ENCODE results near the gene LSG1. TPM values are rescaled to one million over a fixed set of nuclear protein-coding genes. Genes with fewer than 3 reads are reported as not detected.

LSG1 gene
- total RNA-seq, 1 donor from 2014 or later, result 75.0 TPM

- DNase-seq (ENCODE audit: low read depth, low spot score), result no peak
Observed at GRCh38 chr3:194687638-194688199, 15.7 kb upstream of the LSG1 start.

- DNase-seq (ENCODE audit: low read depth, low spot score), result no peak
Observed at GRCh38 chr3:194686816-194687637, 15.0 kb upstream of the LSG1 start.

GRCh38 chr3:194686414-194686815 lies 14.4 kb upstream of the LSG1 start:
- no peak for DNase-seq (ENCODE audit: low read depth, low spot score)

- DNase-seq (ENCODE audit: low read depth, low spot score), result peak; percentile 86
Observed at GRCh38 chr3:194685718-194686413, 13.9 kb upstream of the LSG1 start, which contains the start of gene FAM43A. TSS of gene FAM43A (plus strand) at chr3:194685883. CDS start at chr3:194686827, 944 bp downstream.

GRCh38 chr3:194685065-194685717 lies 13.2 kb upstream of the LSG1 start:
- no peak for DNase-seq (ENCODE audit: low read depth, low spot score)

DNA sequence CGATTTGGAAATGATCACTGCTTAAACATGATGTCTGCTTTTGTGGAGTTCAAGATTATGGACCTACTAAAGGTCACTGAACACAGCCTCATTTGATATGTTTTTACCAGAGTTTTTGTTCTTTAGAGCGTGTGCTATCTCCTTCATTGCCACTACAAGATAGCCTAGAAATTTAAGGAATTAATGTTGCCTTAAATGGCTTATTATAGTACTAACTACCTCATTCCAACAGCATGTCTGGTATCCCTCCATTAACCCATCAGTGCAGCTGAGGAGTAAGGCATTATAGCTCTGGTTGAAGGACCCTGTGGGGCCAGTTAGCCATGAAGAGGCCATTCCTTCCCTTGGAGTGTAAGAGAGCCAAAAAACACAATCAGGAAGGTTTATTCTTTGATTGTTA lies 11.4 kb upstream of the LSG1 start:
- DNase-seq (ENCODE audit: low read depth, low spot score), result no peak

GRCh38 chr3:194682694-194683310 lies 10.8 kb upstream of the LSG1 start:
- no peak for DNase-seq (ENCODE audit: low read depth, low spot score)

DNA sequence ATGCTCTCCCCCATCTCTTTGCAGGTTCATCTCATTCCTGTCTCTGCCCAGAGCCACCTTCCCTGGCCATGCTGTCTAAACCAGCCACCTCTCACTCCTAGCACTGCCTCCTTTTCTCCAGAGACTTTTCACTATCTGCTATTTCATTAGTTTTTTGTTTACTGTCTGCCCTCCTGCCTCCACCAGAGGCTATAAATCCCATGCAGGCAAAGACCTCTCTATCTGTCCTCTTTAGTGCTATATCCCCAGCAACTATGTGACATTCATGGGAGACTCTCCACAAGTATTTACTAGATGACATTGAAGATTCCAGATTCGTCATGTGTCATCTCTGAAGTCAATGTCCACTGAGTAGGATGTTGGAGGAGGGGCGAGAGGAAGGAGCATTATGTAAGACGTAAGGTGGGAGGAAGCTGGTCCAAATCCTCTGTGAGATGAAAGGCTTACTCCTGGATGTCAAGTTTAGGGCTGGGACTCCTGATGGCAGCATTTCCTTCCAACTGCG lies 10.2 kb upstream of the LSG1 start:
- DNase-seq (ENCODE audit: low read depth, low spot score), result no peak

DNA sequence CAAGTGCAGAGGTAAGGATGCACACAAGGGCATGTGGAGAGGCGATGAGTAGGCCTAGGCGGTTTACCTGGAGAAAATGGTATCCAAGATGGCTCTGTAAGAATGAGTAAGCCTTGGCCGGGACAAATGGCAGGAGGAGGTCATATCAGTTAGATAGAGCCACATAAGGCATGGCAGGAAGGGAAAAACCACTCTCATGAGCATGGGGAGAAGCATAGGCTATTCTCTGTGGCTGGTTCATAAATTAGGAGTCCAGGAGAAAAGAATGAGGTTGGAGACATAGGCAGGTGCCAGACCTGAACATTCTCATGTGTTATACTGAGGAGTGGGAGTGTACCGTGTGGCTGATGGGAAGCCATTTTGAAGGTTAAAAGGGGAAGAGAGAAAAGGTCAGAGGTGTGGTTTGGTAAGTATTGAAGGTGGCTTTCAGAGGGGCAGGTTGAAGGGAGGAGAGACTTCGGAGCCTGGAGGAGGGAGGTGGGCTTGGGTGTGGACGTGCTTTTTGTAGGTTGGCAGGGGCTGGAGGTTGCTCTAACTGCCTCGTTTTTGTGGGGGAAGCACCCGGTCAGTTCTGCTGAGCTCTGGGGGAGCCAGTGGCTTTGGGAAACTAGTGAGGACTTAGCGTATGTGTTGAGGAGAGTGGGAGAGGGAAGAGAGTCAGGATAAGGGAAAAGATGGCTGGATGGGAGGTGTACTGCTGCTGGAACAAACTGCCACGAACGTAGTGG lies 9.1 kb upstream of the LSG1 start:
- DNase-seq (ENCODE audit: low read depth, low spot score), result no peak

GRCh38 chr3:194676471-194676870 lies 4.5 kb upstream of the LSG1 start:
- no peak for DNase-seq (ENCODE audit: low read depth, low spot score)

DNA sequence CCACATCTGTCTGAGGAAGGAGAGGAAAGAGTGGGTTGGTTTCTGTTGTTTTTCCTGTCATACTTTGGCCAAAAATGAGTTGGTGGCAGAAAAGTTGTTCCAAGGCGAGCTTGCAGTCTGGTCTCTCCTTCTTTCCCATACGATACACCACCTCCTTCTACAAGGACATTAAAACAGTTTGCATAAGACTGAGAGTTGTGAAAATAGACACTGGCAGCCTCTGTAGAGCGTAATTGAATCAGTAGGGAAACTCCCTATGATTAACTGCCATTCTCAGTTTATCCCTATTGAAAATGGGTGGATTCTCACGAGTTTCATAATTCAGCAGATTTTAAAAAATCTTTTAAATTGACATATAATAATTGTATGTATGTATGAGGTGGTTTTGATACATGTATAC lies 3.7 kb upstream of the LSG1 start:
- DNase-seq (ENCODE audit: low read depth, low spot score), result no peak

- DNase-seq (ENCODE audit: low read depth, low spot score), result no peak
Observed at GRCh38 chr3:194675081-194675640, 3.2 kb upstream of the LSG1 start.

DNA sequence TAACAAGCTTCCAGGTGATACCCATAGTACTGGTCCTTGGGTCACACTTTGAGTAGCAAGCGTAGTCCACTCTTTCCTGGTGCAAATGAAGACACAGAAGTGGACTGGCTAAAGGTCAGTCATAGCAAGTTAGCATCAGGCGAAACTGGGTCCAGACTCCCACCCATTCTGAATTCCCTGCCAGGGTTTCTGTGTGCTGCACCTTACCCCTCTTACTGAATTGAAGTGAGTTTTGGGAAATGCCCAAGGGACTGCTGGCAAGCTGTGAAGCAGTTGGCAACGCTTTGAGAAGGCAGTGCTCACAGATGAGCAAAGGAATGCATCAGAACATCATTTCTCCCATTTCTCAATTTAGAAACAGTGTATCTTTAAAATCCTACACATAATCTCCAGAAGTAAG lies 1.8 kb upstream of the LSG1 start:
- no peak for DNase-seq (ENCODE audit: low read depth, low spot score)

DNA sequence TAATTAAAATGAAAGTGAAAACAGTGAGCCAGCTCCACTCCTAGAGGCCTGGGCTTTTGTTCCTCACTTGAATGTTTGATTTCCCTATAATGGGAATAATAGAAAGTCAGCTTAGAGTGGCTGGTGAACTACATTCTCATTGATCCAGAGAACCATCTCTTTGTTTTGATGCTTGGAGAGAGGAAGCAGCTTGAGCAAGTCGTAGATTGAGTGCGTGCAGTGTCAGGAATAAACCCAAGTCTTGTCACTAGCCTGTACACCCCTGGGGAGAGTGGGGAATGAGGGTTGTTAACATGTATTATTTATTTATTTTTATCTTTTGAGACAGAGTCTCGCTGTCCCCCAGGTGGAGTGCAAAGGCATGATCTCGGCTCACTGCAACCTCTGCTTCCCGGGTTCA lies 885 bp upstream of the LSG1 start:
- DNase-seq (ENCODE audit: low read depth, low spot score), result no peak

- DNase-seq (ENCODE audit: low read depth, low spot score), result no peak
Observed at GRCh38 chr3:194671511-194671899, 486 bp downstream of the LSG1 start.

DNA sequence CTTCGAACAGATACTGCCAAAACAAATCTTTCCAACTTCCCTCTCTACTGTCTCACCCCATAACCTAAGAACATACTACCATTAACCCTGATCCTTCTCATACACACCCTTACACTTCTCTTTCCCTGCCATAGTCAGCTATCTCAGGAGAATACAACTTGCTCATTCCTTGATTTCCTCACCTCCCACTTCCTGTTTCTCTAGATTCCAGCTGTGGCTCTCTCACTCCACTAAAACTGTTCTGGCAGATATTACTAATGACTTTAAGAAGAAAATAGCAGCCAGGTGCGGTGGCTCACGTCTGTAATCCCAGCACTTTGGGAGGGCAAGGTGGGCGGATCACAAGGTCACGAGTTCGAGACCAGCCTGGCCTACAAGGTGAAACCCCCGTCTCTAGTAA lies 4.6 kb downstream of the LSG1 start:
- DNase-seq (ENCODE audit: low read depth, low spot score), result no peak

DNA sequence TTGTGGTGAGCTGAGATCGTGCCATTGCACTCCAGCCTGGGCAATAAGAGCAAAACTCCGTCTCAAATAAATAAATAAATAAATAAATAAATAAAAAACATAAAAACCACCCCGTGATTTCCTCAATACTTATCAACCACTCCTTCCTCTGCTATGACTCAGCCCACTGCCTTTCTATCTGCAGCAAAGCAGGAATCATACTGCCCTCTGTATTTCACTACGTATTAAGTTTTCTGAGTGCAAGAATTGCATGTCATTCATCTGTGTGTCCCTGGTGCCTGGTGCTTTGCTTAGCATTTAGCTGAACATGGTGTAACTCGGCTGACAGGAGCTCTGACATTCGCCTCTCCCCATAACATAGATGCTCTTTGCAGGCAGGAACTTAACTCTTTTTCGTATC lies 7.1 kb downstream of the LSG1 start:
- no peak for DNase-seq (ENCODE audit: low read depth, low spot score)

DNA sequence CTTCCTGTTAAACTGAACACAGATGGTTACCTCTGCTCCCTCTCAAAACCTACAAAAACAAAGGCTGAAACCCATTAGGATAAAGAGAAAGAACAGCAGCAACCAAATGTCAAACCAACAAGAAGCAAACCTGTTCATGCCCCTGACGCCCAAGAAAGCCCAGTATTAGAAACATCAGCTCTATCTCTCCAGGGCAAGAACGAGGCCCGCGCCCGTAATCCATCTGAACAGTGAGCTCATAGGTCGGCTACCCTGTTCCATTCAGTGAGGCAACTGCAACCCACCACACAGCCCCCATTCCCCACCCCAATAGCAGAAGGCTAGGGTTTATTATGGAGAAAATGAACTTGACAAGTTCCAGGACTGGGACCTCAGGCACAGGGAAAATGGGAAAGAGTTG lies 10.0 kb downstream of the LSG1 start:
- DNase-seq (ENCODE audit: low read depth, low spot score), result no peak

DNA sequence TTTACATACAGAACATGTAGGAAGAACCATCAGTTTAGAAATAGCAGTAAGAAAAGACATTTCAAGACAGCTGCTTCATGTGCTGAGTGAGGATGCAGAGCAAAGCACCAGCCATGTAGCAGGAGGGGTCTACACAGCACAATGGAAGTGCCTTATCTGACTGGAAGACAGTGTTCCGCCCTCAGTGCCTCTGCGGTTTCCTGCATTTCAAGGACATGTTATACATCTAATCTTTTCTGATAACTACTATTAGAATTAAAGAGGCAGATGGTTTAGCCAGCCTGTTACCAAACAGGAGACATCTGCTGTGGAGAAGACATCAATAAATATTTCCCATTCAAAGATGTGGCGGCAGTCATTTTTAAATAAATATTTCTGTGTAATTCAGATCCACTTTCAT lies 10.6 kb downstream of the LSG1 start:
- peak; percentile 83 for DNase-seq (ENCODE audit: low read depth, low spot score)

GRCh38 chr3:194659778-194660177 lies 12.2 kb downstream of the LSG1 start:
- DNase-seq (ENCODE audit: low read depth, low spot score), result no peak

All from pulmonary artery endothelial cell (primary cell).